ENCODE data around the gene PGAP3. TPM values are rescaled to one million over a fixed set of nuclear protein-coding genes. Genes with fewer than 3 reads are reported as not detected.

Gene PGAP3
- total and polyA plus RNA-seq, 2 of the 4 experiments (the other 2 are of a cell fraction), result 4.3 to 9.8 TPM

DNA sequence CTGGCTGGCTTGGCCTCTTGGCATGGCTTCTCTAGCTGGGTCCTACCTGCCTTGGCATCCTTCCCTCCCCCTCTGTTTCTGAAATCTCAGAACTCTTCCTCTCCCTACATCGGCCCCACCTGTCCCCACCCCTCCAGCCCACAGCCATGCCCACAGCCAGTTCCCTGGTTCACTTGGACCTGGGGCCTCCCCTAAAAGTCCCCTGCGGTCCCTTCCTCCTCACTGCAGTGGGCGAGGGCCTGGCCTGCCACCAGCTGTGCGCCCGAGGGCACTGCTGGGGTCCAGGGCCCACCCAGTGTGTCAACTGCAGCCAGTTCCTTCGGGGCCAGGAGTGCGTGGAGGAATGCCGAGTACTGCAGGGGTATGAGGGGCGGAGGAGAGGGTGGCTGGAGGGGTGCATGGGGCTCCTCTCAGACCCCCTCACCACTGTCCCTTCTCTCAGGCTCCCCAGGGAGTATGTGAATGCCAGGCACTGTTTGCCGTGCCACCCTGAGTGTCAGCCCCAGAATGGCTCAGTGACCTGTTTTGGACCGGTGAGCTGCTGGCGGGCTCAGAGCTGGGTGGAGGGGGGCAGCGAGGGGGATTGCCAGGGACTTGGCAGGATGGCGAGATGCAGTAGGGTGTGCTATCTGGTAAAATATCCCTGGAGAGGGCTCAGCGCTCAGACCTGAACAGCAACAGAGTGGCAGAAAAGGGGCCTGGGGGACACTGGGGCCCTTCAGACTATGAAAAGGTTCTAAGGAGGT is 28.4 kb upstream of the PGAP3 start:
- DNase-seq (no peak), ATAC-seq (ENCODE audit: low read depth) (no peak)
- no peak overlapping the region for H4K8ac ChIP-seq (ENCODE audit: low read depth in 2 of 2, low read length in 2 of 2)
- H2AK9ac ChIP-seq (replicated peaks; ENCODE audit: low read depth, low read length, poor library complexity), result no peak overlapping the region
- no peaks in the 10 kb centered on the region for H3K9me3 ChIP-seq (ENCODE audit: control insufficient read depth, insufficient read depth, low read length)
- no peak overlapping the region for H3K4me3 ChIP-seq (ENCODE audit: insufficient read depth, low read depth, low read length)
- H3K27me3 ChIP-seq (ENCODE audit: control insufficient read depth, insufficient read depth, low read length), result no peaks in the 10 kb centered on the region
- H3K9me1 ChIP-seq (ENCODE audit: insufficient read depth, low read length), result no peaks in the 10 kb centered on the region
- no peak overlapping the region for H4K5ac ChIP-seq (ENCODE audit: low read depth, low read length)
- no peaks in the 10 kb centered on the region for H3K4me1 ChIP-seq (ENCODE audit: control insufficient read depth, insufficient read depth, low read length)
- no peak overlapping the region for H3K4me2 ChIP-seq (ENCODE audit: low read depth, low read length)
- no peak overlapping the region for H3K4ac ChIP-seq (ENCODE audit: low read depth, low read length)
- H2BK5ac ChIP-seq (ENCODE audit: low read depth, low read length, poor library complexity, severe bottlenecking), result no peak overlapping the region
- H2AFZ ChIP-seq (replicated peaks; ENCODE audit: low read length, poor library complexity), result no peak overlapping the region
- in situ Hi-C loops (cut with MboI; ENCODE audit: low sequenced_read_pairs) (no loop called here), intact Hi-C loops (cut with micrococcal nuclease) (no loop called here), dilution Hi-C loops (cut with HindIII; ENCODE audit: low sequenced_read_pairs, unreplicated experiment) (no loop called here)
- ChIA-PET POLR2A (ENCODE audit: unreplicated experiment) (no interaction called here), CTCF (no interaction called here)
- no peak overlapping the region for H2BK120ac ChIP-seq (ENCODE audit: low read depth, low read length)
- H3K36me3 ChIP-seq (ENCODE audit: control insufficient read depth, insufficient read depth, low read length), result peaks cover 56% of the 10 kb centered on the region
- no peak overlapping the region for H4K91ac ChIP-seq (ENCODE audit: insufficient read depth, low read depth, low read length)
- H4K20me1 ChIP-seq (ENCODE audit: insufficient read depth, low read length), result no peaks in the 10 kb centered on the region
- no peak overlapping the region for H2BK15ac ChIP-seq (ENCODE audit: low read depth, low read length)
- TF ChIP-seq NFE2L2 (IDR thresholded peaks at IDR 0.05; ENCODE audit: low read depth, low read length), result no peak
- no peak for TF ChIP-seq POLR2A (IDR thresholded peaks at IDR 0.05; ENCODE audit: low read depth, low read length)
- TF ChIP-seq FOS (IDR thresholded peaks at IDR 0.05; ENCODE audit: low read depth, low read length), result no peak
- no peak for TF ChIP-seq RCOR1 (IDR thresholded peaks at IDR 0.05; ENCODE audit: insufficient replicate concordance, low read length)
- no peak for TF ChIP-seq RFX5 (IDR thresholded peaks at IDR 0.05; ENCODE audit: low read depth, low read length)
- no peak for TF ChIP-seq MAFK (IDR thresholded peaks at IDR 0.05; ENCODE audit: low read depth, low read length)
- no peak for TF ChIP-seq RAD21 (IDR thresholded peaks at IDR 0.05; ENCODE audit: low read length)
- TF ChIP-seq, protein P1, sequence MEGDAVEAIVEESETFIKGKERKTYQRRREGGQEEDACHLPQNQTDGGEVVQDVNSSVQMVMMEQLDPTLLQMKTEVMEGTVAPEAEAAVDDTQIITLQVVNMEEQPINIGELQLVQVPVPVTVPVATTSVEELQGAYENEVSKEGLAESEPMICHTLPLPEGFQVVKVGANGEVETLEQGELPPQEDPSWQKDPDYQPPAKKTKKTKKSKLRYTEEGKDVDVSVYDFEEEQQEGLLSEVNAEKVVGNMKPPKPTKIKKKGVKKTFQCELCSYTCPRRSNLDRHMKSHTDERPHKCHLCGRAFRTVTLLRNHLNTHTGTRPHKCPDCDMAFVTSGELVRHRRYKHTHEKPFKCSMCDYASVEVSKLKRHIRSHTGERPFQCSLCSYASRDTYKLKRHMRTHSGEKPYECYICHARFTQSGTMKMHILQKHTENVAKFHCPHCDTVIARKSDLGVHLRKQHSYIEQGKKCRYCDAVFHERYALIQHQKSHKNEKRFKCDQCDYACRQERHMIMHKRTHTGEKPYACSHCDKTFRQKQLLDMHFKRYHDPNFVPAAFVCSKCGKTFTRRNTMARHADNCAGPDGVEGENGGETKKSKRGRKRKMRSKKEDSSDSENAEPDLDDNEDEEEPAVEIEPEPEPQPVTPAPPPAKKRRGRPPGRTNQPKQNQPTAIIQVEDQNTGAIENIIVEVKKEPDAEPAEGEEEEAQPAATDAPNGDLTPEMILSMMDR (conservative IDR thresholded peaks at IDR 0.05; ENCODE audit: low read depth, low read length), result no peak
- TF ChIP-seq MAZ (IDR thresholded peaks at IDR 0.05; ENCODE audit: borderline replicate concordance, low read depth, low read length), result no peak
- no peak for TF ChIP-seq BHLHE40 (IDR thresholded peaks at IDR 0.05; ENCODE audit: low read depth, low read length)
- no peak for TF ChIP-seq CEBPB (IDR thresholded peaks at IDR 0.05; ENCODE audit: low read depth, low read length)
- TF ChIP-seq, protein P2, sequence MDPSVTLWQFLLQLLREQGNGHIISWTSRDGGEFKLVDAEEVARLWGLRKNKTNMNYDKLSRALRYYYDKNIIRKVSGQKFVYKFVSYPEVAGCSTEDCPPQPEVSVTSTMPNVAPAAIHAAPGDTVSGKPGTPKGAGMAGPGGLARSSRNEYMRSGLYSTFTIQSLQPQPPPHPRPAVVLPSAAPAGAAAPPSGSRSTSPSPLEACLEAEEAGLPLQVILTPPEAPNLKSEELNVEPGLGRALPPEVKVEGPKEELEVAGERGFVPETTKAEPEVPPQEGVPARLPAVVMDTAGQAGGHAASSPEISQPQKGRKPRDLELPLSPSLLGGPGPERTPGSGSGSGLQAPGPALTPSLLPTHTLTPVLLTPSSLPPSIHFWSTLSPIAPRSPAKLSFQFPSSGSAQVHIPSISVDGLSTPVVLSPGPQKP (IDR thresholded peaks at IDR 0.05; ENCODE audit: borderline replicate concordance, low read depth, low read length), result no peak
- no peak for TF ChIP-seq CHD1 (IDR thresholded peaks at IDR 0.05; ENCODE audit: low read depth, low read length)
- TF ChIP-seq SMC3 (IDR thresholded peaks at IDR 0.05; ENCODE audit: low read depth, low read length), result no peak
- TF ChIP-seq, protein P3, sequence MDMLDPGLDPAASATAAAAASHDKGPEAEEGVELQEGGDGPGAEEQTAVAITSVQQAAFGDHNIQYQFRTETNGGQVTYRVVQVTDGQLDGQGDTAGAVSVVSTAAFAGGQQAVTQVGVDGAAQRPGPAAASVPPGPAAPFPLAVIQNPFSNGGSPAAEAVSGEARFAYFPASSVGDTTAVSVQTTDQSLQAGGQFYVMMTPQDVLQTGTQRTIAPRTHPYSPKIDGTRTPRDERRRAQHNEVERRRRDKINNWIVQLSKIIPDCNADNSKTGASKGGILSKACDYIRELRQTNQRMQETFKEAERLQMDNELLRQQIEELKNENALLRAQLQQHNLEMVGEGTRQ (IDR thresholded peaks at IDR 0.05; ENCODE audit: low read depth, low read length), result no peak
- H3K79me1 ChIP-seq (ENCODE audit: low read depth in 1 of 2, low read length in 2 of 2), result no peaks in the 10 kb centered on the region
- BruUV-seq (replicated peaks), result no TSS peak
- no peak overlapping the region for H3K9ac ChIP-seq (ENCODE audit: low read depth, low read length)
- no peak overlapping the region for H3K18ac ChIP-seq (ENCODE audit: low read depth, low read length)
- H3K27ac ChIP-seq (ENCODE audit: insufficient read depth, low read length), result no peak overlapping the region
- no peak overlapping the region for H3K14ac ChIP-seq (replicated peaks; ENCODE audit: low read depth, low read length)
- H2AK5ac ChIP-seq (ENCODE audit: low read depth, low read length), result no peak overlapping the region
- H3K23ac ChIP-seq (ENCODE audit: low read depth, low read length), result no peak overlapping the region
- no peak overlapping the region for H3K56ac ChIP-seq (ENCODE audit: extremely low read depth, insufficient read depth, low read length)
- WGBS, 2 experiments (ENCODE audit: extremely low coverage in 2 of 2, insufficient read length in 1 of 2), result no CpG with 5 or more reads among the region's 15 CpGs
- no peak overlapping the region for H2BK20ac ChIP-seq (ENCODE audit: low read depth, low read length)

Data from IMR-90 (cell line).